Bronchial epithelial cell (primary cell): ENCODE measurements around the gene CHPF. TPM values are rescaled to one million over a fixed set of nuclear protein-coding genes. Genes with fewer than 3 reads are reported as not detected.

Source experiments
- DNase-seq: peaks from one replicate; pipeline ENCODE4 v3.0.0-alpha.2; 2010; ENCODE audit warnings: low read depth
- FAIRE-seq: peaks from 2 replicates; lab custom pipeline; 2011; peaks lifted over from hg19 to GRCh38; lab: Jason Lieb, UNC
- H3K27me3 ChIP-seq: 2 replicates; pipeline ENCODE4 v1.5.1; 2011; ENCODE audit warnings: low read length; ENCODE audit not compliant: control insufficient read depth, insufficient read depth
- H3K36me3 ChIP-seq: 2 replicates; pipeline ENCODE4 v1.5.1; 2011; ENCODE audit warnings: low read length; ENCODE audit not compliant: control insufficient read depth, insufficient read depth
- H3K4me3 ChIP-seq: 2 replicates; pipeline ENCODE4 v1.5.1; 2011; ENCODE audit warnings: mild to moderate bottlenecking, low read depth, low read length, control low read depth
- CTCF ChIP-seq: IDR thresholded peaks from 2 replicates; pipeline ENCODE4 v1.5.1; 2011; ENCODE audit warnings: mild to moderate bottlenecking, moderate library complexity, low read length, control low read depth, inconsistent platforms; ENCODE audit not compliant: insufficient read depth, severe bottlenecking
- total RNA-seq: library from RNA; depleted of rRNA; stranded (reverse); fragments of >200 nt; gene quantifications from 2 replicates; pipeline ENCODE4 v1.2.1, GENCODE V29; 2014

Gene CHPF
- total RNA-seq, 1 donor from 2014 or later = 52.7 TPM

- TF ChIP-seq CTCF = no peak
These were observed 27.6 kb downstream of the CHPF start for GRCh38 chr2:219515874-219516629.

DNA sequence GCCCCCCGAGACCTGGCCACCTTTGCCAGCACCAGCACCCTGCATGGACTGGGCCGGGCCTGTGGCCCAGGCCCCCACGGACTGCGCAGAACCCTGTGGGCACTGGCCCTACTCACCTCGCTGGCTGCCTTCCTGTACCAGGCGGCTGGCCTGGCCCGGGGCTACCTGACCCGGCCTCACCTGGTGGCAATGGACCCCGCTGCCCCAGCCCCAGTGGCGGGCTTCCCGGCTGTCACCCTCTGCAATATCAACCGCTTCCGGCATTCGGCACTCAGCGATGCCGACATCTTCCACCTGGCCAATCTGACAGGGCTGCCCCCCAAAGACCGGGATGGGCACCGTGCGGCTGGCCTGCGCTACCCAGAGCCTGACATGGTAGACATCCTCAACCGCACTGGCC is 28.8 kb downstream of the CHPF start:
- Histone ChIP-seq H3K4me3 (no peak overlapping the region), H3K36me3 (no peaks in the 10 kb centered on the region), H3K27me3 (peaks cover 71% of the 10 kb centered on the region)
- no peak for DNase-seq
- no peak for FAIRE-seq
- no peak for TF ChIP-seq CTCF

More at GRCh38 chr2:219515874-219516629, 27.6 kb downstream of the CHPF start:
- no peak overlapping the region for H3K4me3 ChIP-seq
- no peaks in the 10 kb centered on the region for H3K36me3 ChIP-seq
- DNase-seq (no peak), FAIRE-seq (no peak)
- peaks cover 60% of the 10 kb centered on the region for H3K27me3 ChIP-seq

GRCh38 chr2:219514196-219514761 is 29.3 kb downstream of the CHPF start, which contains the start of gene ASIC4:
Gene ASIC4, plus strand, starts transcription at chr2:219514482. Its CDS starts 243 bp downstream, at chr2:219514725.
- DNase-seq (no peak), FAIRE-seq (no peak)
- no peak for TF ChIP-seq CTCF
- no peaks in the 10 kb centered on the region for H3K36me3 ChIP-seq
- H3K27me3 ChIP-seq = peaks cover 69% of the 10 kb centered on the region
- no peak within 1 kb of the TSS for H3K4me3 ChIP-seq

DNA sequence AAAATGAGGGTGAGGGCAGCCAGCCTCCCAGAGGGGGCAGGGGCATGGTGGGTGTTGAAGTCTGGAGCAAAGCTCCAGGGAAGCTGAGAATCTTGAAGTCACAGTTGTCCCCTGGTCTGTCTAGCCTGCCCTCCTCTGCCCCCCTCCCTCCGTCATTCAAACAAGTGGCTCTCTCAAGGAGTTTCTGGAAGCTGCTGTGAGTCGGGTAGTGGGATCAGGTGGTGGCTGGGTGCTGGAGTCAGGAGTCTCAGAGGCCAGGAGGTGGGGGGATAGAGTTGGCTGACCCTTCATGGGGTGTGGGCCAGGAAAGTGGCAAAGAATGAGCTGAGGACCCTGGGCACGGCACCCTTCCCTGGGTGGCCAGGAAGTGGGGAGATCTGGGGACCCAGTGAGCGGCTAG is 29.8 kb downstream of the CHPF start:
- no peak for DNase-seq
- no peak for TF ChIP-seq CTCF
- no peak for FAIRE-seq

DNA sequence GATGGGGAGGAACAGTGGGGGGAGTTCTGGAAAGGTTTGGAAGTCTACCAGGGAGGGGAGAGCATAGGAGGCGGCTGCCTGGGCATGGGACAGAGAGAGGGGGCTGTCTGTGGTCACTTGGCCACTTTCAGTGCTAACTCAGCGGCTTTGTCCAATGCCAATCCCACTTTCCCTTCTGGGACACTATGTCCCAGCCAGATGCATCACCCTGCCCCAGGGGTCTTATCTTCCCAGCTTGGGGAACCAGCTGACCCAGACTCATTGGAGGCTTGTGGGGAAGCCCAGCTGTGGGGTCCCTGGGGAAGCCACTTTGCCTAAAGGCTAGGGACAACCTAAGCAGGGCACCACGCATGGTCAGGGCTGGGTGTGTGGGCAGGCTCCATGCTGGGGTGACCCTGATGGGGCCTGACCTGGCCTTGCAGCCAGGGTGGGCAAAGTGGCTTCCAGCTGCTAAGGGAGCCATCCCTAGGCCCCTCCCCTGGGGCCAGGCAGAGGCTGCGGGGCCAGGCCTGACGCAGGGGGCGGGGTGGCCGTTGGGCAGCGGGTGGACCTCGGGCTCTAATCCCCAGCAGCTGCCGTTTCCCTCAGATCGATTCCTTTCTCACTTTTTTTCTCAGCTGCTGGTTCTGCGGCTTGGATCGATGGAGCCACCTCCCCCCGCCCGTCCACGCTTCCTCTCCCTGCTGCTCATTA is 30.9 kb downstream of the CHPF start:
- no peak for TF ChIP-seq CTCF
- no peaks in the 10 kb centered on the region for H3K36me3 ChIP-seq
- peaks cover 65% of the 10 kb centered on the region for H3K27me3 ChIP-seq
- FAIRE-seq (no peak), DNase-seq (no peak)
- H3K4me3 ChIP-seq = no peak overlapping the region

More for the DNA sequence above, 29.8 kb downstream of the CHPF start:
- Histone ChIP-seq H3K27me3 (peaks cover 69% of the 10 kb centered on the region), H3K4me3 (no peak overlapping the region), H3K36me3 (no peaks in the 10 kb centered on the region)
